GM06990 (cell line): Measurements from ENCODE around the gene ITIH1.

ENCODE experiments used
- DNase-seq: peaks from one replicate; pipeline ENCODE4 v3.0.0-alpha.2; 2011; ENCODE audit not compliant: insufficient read length; ENCODE audit errors: extremely low read depth
- H3K27me3 ChIP-seq: replicated peaks from 2 replicates; pipeline ENCODE4 v1.6.0; 2011; ENCODE audit warnings: low read length; ENCODE audit not compliant: control insufficient read depth, insufficient read depth
- H3K36me3 ChIP-seq: 2 replicates; pipeline ENCODE4 v1.5.1; 2011; ENCODE audit warnings: low read length; ENCODE audit not compliant: control insufficient read depth, insufficient read depth
- H3K4me3 ChIP-seq: replicated peaks from 2 replicates; pipeline ENCODE4 v1.5.1; 2011; ENCODE audit warnings: low read depth, mild to moderate bottlenecking, control low read depth, low read length
- CTCF ChIP-seq: IDR thresholded peaks from 2 replicates; pipeline ENCODE4 v1.5.1; 2011; ENCODE audit warnings: low read length, control low read depth, mild to moderate bottlenecking, inconsistent platforms; ENCODE audit not compliant: insufficient read depth, poor library complexity, severe bottlenecking

ITIH1 gene

GRCh38 chr3:52742418-52743041, 34.9 kb upstream of the ITIH1 start:
- Histone ChIP-seq H3K27me3 (no peaks in the 10 kb centered on the region), H3K4me3 (no peak overlapping the region), H3K36me3 (peaks cover 6% of the 10 kb centered on the region)
- TF ChIP-seq CTCF, result peak; percentile 57
- no peak for DNase-seq

- no peaks in the 10 kb centered on the region for H3K27me3 ChIP-seq
- H3K4me3 ChIP-seq, result no peak overlapping the region
- H3K36me3 ChIP-seq, result peaks cover 5% of the 10 kb centered on the region
- TF ChIP-seq CTCF, result no peak
- DNase-seq, result no peak
These were observed 34.2 kb upstream of the ITIH1 start for GRCh38 chr3:52743152-52743551.

DNA sequence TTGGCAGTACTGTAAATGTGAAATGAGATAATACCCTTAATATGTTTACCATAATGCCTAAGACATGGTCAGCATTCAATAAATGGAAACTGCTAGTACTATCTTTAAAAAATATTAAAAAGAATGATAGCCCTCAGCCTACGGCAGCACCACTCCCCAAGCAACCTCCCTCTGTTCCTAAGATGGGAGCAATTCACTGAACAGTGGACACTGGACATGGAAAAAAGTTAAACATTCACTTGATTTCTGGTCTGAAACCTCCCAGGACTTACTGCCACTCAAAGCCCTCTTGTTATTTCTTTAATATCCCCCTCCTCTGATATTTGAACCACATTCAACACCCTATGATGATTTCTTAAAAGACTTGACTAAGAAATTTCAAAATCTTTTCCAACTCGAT, 33.7 kb upstream of the ITIH1 start:
- no peaks in the 10 kb centered on the region for H3K27me3 ChIP-seq
- no peak overlapping the region for H3K4me3 ChIP-seq
- DNase-seq, result no peak
- no peak for TF ChIP-seq CTCF
- peaks cover 4% of the 10 kb centered on the region for H3K36me3 ChIP-seq

- no peak for TF ChIP-seq CTCF
- no peak overlapping the region for H3K4me3 ChIP-seq
- peaks cover 2% of the 10 kb centered on the region for H3K36me3 ChIP-seq
- no peak for DNase-seq
- H3K27me3 ChIP-seq, result no peaks in the 10 kb centered on the region
These were observed 25.2 kb upstream of the ITIH1 start for GRCh38 chr3:52752045-52752660.

DNA sequence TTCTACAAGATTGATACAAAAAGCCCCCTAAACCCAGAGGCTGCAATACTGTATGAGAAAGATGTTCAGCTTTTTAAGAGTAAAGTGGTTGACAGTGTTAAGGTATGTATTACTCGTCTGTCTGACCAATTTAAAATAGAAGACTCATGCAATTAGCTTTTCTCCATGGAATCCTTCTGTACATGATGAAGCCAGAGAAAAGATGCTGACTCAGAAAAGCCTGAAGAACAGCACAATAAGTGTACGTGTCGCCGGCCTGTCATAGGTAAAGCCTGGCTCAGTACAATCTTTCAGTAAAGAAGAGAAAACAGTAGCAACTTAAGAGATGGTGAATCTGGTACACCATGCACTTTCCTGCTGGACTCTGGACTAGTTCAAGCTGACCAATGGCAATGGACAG, 23.0 kb upstream of the ITIH1 start:
- no peak for TF ChIP-seq CTCF
- H3K36me3 ChIP-seq, result peaks cover 2% of the 10 kb centered on the region
- DNase-seq, result no peak
- H3K27me3 ChIP-seq, result no peaks in the 10 kb centered on the region
- no peak overlapping the region for H3K4me3 ChIP-seq

DNA sequence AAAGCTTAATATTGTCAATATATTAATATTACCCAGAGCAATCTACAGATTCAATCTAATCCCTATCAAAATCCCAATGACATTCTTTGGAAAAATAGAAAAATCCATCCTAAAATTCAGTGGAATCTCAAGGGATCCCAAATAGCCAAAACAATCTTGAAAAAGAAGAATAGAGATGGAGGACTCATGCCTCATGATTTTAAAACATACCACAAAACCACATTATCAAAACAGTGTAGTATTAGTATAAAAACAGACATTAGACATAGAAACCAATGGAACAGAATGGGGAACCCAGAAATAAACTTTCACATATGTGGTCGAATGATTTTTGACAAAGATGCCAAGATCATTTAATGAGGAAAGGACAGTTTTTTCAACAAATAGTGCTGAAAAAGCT, 21.3 kb upstream of the ITIH1 start:
- peaks cover 2% of the 10 kb centered on the region for H3K36me3 ChIP-seq
- H3K4me3 ChIP-seq, result no peak overlapping the region
- H3K27me3 ChIP-seq, result no peaks in the 10 kb centered on the region
- no peak for DNase-seq
- TF ChIP-seq CTCF, result no peak
